NCI-H1048 (cell line): Measurements from ENCODE around the gene CALM1.
A peak's percentile ranks its signal among the peaks of the same experiment; 100 is the strongest.
"Not testable (repeated sequence)": the region's sequence is repeated elsewhere in the genome, so short reads cannot be mapped to it uniquely, and the experiment has no call there.

Experiments
- DNase-seq: peaks from one replicate; lab custom pipeline; 2025; lab: John Stamatoyannopoulos, UW

CALM1 gene

GRCh38 chr14:90383731-90384542, 12.9 kb upstream of the CALM1 start:
- DNase-seq: no peak

GRCh38 chr14:90384543-90384911, 12.3 kb upstream of the CALM1 start:
- DNase-seq: no peak

GRCh38 chr14:90386321-90386720, 10.5 kb upstream of the CALM1 start:
- DNase-seq: no peak

GRCh38 chr14:90387206-90387760, 9.5 kb upstream of the CALM1 start:
- DNase-seq: no peak

GRCh38 chr14:90388437-90388836, 8.4 kb upstream of the CALM1 start:
- no peak for DNase-seq

- DNase-seq: no peak
These were observed 7.8 kb upstream of the CALM1 start for GRCh38 chr14:90388982-90389381.

- DNase-seq: no peak
These were observed 2.9 kb upstream of the CALM1 start for GRCh38 chr14:90393966-90394365.

GRCh38 chr14:90394782-90395181, 2.0 kb upstream of the CALM1 start:
- DNase-seq: not testable (repeated sequence)

- no peak for DNase-seq
These were observed 841 bp downstream of the CALM1 start for GRCh38 chr14:90397425-90398314.

GRCh38 chr14:90398315-90398839, 1.5 kb downstream of the CALM1 start:
- no peak for DNase-seq

- DNase-seq: no peak
These were observed 2.2 kb downstream of the CALM1 start for GRCh38 chr14:90398841-90399540.

- DNase-seq: peak; percentile 88
These were observed 3.0 kb downstream of the CALM1 start for GRCh38 chr14:90399541-90400444.

- no peak for DNase-seq
These were observed 4.2 kb downstream of the CALM1 start for GRCh38 chr14:90400904-90401561.

GRCh38 chr14:90402016-90402415, 5.2 kb downstream of the CALM1 start:
- DNase-seq: no peak

- no peak for DNase-seq
These were observed 6.2 kb downstream of the CALM1 start for GRCh38 chr14:90403065-90403464.

GRCh38 chr14:90405101-90405500, 8.3 kb downstream of the CALM1 start:
- no peak for DNase-seq

- DNase-seq: no peak
These were observed 8.9 kb downstream of the CALM1 start for GRCh38 chr14:90405755-90406154.

- DNase-seq: no peak
These were observed 9.6 kb downstream of the CALM1 start for GRCh38 chr14:90406384-90406798.

GRCh38 chr14:90407230-90407629, 10.4 kb downstream of the CALM1 start:
- DNase-seq: no peak

- DNase-seq: no peak
These were observed 11.9 kb downstream of the CALM1 start for GRCh38 chr14:90408713-90409112.
